ENCODE measurements around the gene SLC27A1.
"Not testable (repeated sequence)": the region's sequence is repeated elsewhere in the genome, so short reads cannot be mapped to it uniquely, and the experiment has no call there.

Gene SLC27A1

DNA sequence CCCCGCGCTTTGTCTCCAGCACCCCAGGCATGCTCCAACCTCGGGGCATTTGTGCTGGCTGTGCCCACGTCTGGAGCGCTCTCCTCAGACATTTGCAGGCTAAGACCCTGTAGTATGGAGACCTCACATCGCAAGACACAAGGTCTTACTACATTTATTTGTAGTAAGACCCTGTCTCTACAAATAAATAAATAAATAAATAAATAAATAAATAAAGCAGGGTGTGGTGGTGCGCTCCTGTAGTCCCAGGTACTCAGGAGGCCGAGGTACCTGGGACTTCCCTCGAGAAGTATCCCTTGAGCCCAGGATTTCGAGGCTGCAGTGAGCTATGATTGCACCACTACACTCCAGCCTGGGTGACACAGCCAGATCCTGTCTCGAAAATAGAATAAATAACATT lies 14.2 kb upstream of the SLC27A1 start:
- DNase-seq (ENCODE audit: low read depth in 2 of 2) = no peak

- DNase-seq (ENCODE audit: low read depth in 2 of 2) = no peak
Observed at GRCh38 chr19:17457616-17458015, 12.7 kb upstream of the SLC27A1 start.

DNA sequence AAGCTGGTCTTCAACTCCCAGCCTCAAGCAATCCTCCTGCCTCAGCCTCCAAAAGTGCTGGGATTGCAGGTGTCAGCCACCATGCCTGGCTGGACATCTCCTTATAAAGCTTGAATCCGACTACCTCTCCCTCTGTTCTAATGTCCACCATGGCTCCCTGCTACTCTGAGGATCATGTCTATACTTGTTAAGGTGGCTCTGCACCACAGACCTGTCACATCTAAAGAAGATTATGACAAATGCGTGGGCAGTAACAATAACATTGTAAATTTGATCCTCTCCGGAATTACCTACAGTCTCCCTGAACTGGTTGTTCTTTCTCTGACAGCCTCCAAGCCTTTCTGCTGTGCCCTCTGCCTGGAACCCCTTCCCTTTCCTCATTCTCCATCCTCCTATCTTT lies 11.4 kb upstream of the SLC27A1 start:
- DNase-seq (ENCODE audit: low read depth in 2 of 2) = no peak

DNA sequence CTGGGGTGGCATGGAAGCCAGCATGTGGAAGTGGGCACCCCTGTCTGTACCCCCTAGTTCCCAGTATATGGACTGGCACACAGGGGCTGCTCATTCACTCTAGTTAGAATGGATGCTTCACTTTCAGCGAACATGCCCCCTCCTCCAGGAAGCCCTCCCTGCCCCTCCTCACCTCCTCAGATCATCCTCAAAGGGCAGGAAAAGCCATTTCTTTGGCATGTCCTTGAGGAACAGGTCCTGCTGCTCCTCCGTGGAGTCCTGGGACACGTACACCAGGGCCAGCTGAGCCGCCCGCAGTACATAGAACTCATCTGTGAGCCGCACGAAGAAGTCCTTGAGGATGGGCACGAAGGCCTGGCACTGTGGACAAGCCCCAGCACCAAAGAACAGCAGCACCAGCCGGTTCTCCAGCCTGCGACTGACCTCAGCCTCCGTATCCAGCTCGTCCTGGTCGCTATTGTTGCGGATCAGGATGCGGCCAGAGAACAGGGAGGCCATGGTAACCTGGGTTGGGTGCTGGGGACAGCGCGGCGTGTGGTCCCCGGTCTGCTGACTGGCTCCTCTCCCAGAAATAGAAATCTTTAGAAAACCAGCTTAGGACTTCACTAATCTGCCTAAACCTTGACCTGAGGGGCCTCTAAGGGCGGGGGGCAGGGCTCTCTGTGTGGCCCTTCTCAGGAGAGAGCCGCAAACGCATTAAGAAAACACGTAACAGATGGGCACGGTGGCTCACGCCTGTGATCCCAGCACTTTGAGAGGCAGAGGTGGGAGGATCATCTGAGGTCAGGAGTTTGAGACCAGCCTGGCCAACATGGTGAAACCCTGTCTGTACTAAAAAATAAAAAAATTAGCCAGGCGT lies 9.7 kb upstream of the SLC27A1 start, which contains the start of gene NXNL1:
Gene NXNL1 (minus strand): TSS at position 555 of the 859 bp plus-strand sequence. CDS start 57 bp downstream, at position 498.
- DNase-seq (ENCODE audit: low read depth in 2 of 2) = no peak

- DNase-seq (ENCODE audit: low read depth in 2 of 2) = no peak
Observed at GRCh38 chr19:17466487-17466850, 3.9 kb upstream of the SLC27A1 start.

GRCh38 chr19:17467471-17468301 lies 2.6 kb upstream of the SLC27A1 start:
- DNase-seq (ENCODE audit: low read depth in 2 of 2) = no peak

DNA sequence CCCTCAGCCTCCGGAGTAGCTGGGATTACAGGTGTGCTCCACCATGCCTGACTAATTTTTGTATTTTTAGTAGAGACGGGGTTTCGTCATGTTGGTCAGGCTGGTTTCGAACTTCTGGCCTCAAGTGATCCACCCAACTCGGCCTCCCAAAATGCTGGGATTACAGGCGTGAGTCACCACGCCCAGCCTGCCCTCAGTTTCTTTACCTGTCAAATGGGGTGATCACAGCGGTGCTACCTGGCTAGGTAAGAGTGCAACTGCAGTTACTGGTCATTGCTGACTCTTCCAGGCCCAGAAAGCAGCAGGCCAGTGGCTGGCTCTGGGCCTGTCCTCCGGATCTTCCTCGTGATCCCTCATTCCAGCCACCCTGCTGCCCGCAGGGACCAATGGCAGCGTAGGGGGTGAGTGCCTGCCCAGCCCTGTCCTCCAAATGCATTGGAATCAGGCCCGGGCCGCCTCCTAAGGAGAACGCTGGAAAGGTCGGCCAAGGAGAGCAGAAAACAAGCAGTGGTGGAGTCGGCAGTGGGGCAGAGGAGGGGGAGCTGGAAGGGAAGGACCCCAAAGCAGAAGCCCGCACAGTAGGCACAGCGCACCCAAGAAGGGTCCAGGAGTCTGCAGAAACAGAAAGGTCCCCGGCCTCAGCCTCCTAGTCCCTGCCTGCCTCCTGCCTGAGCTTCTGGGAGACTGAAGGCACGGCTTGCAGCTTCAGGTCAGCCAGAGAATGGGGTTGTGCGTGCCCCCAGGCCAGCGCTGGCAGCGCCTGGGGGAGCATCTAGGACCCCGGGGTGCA lies 1.8 kb upstream of the SLC27A1 start:
- DNase-seq (ENCODE audit: low read depth in 2 of 2) = no peak

DNA sequence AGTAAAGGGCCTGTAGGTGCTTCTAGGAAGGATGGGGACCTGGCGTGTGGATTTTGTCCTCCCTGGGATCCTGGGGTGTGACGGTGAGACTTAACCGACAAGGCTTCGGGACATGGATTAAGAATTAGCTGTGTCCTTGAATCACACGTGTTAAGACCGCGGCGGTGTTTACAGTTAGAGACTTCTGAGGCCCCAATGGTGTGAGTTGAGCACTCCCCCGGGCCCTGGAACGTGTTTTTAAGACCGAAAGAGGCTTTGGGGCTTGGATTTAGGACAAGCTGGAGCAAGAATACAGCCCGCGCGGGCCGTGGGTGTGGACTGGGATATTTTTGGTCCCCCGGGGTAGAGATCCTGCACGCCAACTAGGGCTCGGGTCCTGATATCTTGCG lies 1.2 kb upstream of the SLC27A1 start:
- DNase-seq (ENCODE audit: low read depth in 2 of 2) = no peak

DNA sequence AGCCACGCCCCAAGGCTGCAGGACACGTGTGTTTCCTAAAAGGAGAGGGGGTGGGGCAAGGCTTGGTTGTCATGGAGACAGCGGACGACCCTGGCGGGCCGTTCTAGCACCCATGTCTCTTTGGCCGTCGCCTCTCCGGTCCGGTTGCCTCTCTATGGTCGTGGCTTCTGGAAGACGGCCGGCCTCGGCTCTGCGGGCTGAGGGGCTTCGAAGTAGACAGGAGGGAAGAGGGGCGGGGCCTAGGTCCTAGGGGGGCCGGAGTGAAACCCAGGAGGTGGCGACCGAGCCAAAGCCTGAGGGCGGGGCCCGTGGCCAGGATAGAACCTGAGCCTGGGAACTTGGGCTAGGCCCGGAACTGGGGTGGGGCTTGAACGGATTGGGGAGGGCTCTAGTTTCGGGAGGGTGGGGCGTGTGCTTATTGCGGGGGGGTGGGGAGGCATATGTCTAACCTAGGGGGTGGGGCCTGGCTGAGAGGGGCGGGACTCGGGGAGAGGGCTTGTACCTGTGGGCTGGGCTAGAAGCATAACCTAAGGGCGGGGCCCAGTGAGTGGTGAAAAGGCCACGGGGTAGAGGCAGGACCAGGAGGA lies 750 bp upstream of the SLC27A1 start:
- peak; percentile 88 to 91 for DNase-seq (ENCODE audit: low read depth in 2 of 2)

- no peak for DNase-seq (ENCODE audit: low read depth in 2 of 2)
Observed at GRCh38 chr19:17471410-17472125, 1.2 kb downstream of the SLC27A1 start.

GRCh38 chr19:17473041-17473440 lies 2.7 kb downstream of the SLC27A1 start:
- DNase-seq (ENCODE audit: low read depth in 2 of 2) = no peak

DNA sequence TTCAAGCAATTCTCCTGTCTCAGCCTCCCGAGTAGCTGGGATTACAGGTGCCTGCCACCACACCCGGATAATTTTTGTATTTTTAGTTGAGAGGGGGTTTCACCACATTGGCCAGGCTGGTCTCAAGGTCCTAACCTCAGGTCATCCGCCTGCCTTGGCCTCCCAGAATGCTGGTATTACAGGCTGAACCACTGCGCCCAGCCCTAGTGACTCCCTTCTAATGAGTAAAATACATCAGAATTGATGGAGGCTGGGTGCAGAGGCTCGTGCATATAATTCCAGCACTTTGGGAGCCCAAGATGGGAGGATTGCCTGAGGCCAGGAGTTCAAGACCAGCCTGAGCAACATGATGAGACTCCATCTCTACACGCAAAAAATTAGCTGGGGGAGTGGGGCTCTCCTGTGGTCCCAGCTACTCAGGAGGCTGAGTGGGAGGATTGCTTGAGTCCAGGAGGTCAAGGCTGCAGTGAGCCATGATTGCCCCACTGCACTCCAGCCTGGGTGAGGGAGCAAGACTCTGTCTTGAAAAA lies 4.8 kb downstream of the SLC27A1 start:
- DNase-seq (ENCODE audit: low read depth in 2 of 2) = not testable (repeated sequence)

GRCh38 chr19:17475541-17476115 lies 5.3 kb downstream of the SLC27A1 start:
- no peak for DNase-seq (ENCODE audit: low read depth in 2 of 2)

- no peak for DNase-seq (ENCODE audit: low read depth in 2 of 2)
Observed at GRCh38 chr19:17479325-17479791, 9.0 kb downstream of the SLC27A1 start.

- DNase-seq (ENCODE audit: low read depth in 2 of 2) = no peak
Observed at GRCh38 chr19:17481986-17482385, 11.7 kb downstream of the SLC27A1 start.

- no peak for DNase-seq (ENCODE audit: low read depth in 2 of 2)
Observed at GRCh38 chr19:17482877-17483604, 12.7 kb downstream of the SLC27A1 start.

DNA sequence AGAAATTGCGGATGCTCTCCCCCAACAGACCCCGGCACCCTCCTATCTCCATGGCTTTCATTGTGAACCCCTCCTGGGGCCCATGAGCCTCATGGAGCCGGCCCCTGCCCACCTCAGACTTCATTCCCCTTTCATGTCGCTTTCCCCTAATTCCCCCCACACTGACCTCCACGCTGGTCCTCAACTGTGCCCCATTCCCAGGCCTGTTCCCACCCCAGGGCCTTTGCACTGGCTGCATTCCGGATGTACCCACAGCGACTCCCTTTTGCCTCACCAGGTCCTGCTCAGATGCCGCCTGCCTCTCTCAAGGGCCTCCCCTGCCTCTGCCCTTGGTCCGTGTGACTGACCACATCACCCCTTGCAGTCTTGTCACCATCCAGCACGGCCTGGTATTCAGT lies 13.3 kb downstream of the SLC27A1 start:
- DNase-seq (ENCODE audit: low read depth in 2 of 2) = no peak

DNA sequence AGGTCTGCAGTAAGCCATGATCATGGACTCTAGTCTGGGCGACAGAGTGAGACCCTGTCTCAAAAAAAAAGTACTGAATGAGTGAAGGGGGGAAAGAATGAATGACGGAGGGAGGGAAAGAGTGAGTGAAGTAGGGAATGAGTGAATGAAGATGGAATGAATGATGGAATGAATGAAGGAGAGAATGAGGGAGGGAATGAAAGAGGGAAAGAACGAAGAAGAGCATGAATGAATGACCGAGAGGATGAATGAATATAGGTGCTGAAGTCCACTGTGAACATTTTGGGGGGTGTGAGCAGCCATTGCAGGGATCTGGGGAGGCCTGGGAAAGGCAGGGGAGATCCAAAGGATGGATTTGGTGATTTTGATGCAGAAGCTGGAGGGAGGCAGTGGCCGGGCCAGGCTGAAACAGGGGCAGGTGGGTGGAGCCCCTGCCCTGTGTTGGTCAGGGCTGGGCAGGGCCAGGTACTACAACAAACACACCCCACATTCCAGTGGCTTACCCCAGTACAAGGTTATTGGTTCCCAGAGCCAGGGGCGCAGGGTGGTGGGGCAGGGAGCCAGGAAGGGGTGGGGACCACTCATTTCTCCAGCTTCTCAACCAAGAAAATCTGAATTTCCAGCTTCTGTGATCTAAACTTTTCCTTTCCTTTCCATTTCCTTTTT lies 14.3 kb downstream of the SLC27A1 start:
- DNase-seq (ENCODE audit: low read depth in 2 of 2) = no peak

Data from stimulated activated CD4-positive, alpha-beta T cell treated with anti-CD3 and anti-CD28 coated beads, Interleukin-4, amount 100 ng/mL, for 48 hours (primary cell).